Measurements from ENCODE around the gene PLEKHO1.
"Not testable (repeated sequence)": the region's sequence is repeated elsewhere in the genome, so short reads cannot be mapped to it uniquely, and the experiment has no call there.

The PLEKHO1 gene

DNA sequence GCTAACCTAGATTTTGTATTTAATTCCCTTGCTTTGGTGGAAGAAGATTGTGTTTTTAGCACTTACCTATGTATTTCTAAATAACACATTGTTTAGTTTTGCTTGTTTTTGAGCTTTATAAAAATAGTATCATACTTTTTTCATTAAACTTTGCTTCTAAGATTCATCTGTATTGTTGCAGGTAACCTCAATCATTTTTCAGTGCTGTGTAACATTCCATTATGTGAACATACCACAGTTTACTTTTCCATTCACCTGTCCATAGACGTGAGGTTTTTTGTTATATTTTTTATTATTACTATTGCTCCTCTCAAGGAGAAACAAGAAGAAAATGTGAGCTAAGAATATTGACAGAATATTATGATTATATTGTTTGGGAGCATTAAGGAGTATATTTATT is 15.2 kb upstream of the PLEKHO1 start:
- Histone ChIP-seq H3K36me3 (ENCODE audit: control insufficient read depth in 2 of 2, insufficient read depth in 1 of 2, low read length in 2 of 2) (peaks cover 0 to 4% of the 10 kb centered on the region in 2 experiments; a peak in 2 of 3 replicates), H3K4me1 (ENCODE audit: control insufficient read depth, insufficient read depth, low read length) (no peaks in the 10 kb centered on the region), H3K27ac (ENCODE audit: extremely low read depth, low read depth, low read length) (no peak overlapping the region), H3K4me3 (ENCODE audit: low read depth, low read length) (no peak overlapping the region), H3K9me3 (ENCODE audit: control insufficient read depth, insufficient read depth, low read depth, low read length) (no peaks in the 10 kb centered on the region)
- TF ChIP-seq ZSCAN23 (tag by site-specific recombination; IDR thresholded peaks at IDR 0.05) = no peak
- TF ChIP-seq ZNF146 (tag by site-specific recombination; IDR thresholded peaks at IDR 0.05) = peak; percentile 77; the same call in 1 of the 2 replicates
- ChIA-PET POLR2A (no interaction called here), CTCF (interaction anchor here (0.6 to 1.1 kb wide), 3 partner anchors 24 to 1349 kb away, joined by 3 to 4 read pairs (median 3); no protein-coding TSS in a partner anchor)

DNA sequence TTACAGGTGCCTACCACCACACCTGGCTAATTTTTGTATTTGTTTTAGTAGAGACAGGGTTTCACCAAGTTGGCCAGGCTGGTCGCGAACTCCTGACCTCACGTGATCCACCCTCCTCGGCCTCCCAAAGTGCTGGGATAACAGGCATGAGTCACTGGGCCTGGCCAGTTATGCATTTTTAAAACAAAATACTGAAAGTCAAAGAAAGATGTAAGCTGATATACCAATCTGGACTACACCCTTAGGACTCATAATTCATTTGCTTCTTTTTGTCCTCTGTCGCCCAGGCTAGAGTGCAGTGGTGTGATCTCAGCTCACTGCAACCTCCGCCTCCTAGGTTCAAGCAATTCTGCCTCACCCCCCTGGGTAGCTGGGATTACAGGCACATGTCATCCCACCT is 14.3 kb upstream of the PLEKHO1 start:
- POLR2A ChIA-PET; H3K9me3 ChIP-seq (ENCODE audit: control insufficient read depth, insufficient read depth, low read depth, low read length); CTCF ChIA-PET; H3K4me3 ChIP-seq (ENCODE audit: low read depth, low read length); H3K4me1 ChIP-seq (ENCODE audit: control insufficient read depth, insufficient read depth, low read length); H3K36me3 ChIP-seq (ENCODE audit: control insufficient read depth in 2 of 2, insufficient read depth in 1 of 2, low read length in 2 of 2); H3K27ac ChIP-seq (ENCODE audit: extremely low read depth, low read depth, low read length): not testable (repeated sequence)

- CTCF ChIA-PET = no interaction called here
- POLR2A ChIA-PET = no interaction called here
- Histone ChIP-seq H3K9me3 (ENCODE audit: control insufficient read depth, insufficient read depth, low read depth, low read length) (no peaks in the 10 kb centered on the region), H3K4me1 (ENCODE audit: control insufficient read depth, insufficient read depth, low read length) (no peaks in the 10 kb centered on the region), H3K4me3 (ENCODE audit: low read depth, low read length) (no peak overlapping the region), H3K27ac (ENCODE audit: extremely low read depth, low read depth, low read length) (no peak overlapping the region), H3K36me3 (ENCODE audit: control insufficient read depth in 2 of 2, insufficient read depth in 1 of 2, low read length in 2 of 2) (peaks cover 0 to 4% of the 10 kb centered on the region in 2 experiments; a peak in 2 of 3 replicates)
- no peak for TF ChIP-seq ZNF558 (tag by site-specific recombination; IDR thresholded peaks at IDR 0.05)
Measured at GRCh38 chr1:150138044-150138443, 11.7 kb upstream of the PLEKHO1 start.

GRCh38 chr1:150141452-150141851 is 8.3 kb upstream of the PLEKHO1 start:
- Histone ChIP-seq H3K9me3 (ENCODE audit: control insufficient read depth, insufficient read depth, low read depth, low read length) (no peaks in the 10 kb centered on the region), H3K4me3 (ENCODE audit: low read depth, low read length) (no peak overlapping the region), H3K27ac (ENCODE audit: extremely low read depth, low read depth, low read length) (no peak overlapping the region), H3K36me3 (ENCODE audit: control insufficient read depth in 2 of 2, insufficient read depth in 1 of 2, low read length in 2 of 2) (no peaks in the 10 kb centered on the region; a peak in 1 of 3 replicates), H3K4me1 (ENCODE audit: control insufficient read depth, insufficient read depth, low read length) (no peaks in the 10 kb centered on the region)
- ChIA-PET CTCF (interaction anchor here (0.7 to 1.1 kb wide), 4 partner anchors 15 to 146 kb away, joined by 3 to 5 read pairs (median 3); no protein-coding TSS in a partner anchor), POLR2A (interaction anchor here (1.5 kb wide), 1 partner anchor 9 kb away, joined by 3 read pairs; the partner anchor contains the start of gene PLEKHO1)
- TF ChIP-seq ZNF561 (tag by site-specific recombination; IDR thresholded peaks at IDR 0.05; ENCODE audit: borderline replicate concordance) = no peak
- TF ChIP-seq, protein P1, sequence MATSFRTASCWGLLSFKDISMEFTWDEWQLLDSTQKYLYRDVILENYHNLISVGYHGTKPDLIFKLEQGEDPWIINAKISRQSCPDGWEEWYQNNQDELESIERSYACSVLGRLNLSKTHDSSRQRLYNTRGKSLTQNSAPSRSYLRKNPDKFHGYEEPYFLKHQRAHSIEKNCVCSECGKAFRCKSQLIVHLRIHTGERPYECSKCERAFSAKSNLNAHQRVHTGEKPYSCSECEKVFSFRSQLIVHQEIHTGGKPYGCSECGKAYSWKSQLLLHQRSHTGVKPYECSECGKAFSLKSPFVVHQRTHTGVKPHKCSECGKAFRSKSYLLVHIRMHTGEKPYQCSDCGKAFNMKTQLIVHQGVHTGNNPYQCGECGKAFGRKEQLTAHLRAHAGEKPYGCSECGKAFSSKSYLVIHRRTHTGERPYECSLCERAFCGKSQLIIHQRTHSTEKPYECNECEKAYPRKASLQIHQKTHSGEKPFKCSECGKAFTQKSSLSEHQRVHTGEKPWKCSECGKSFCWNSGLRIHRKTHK (tag by site-specific recombination; IDR thresholded peaks at IDR 0.05) = no peak
- TF ChIP-seq YY2 (tag by site-specific recombination; IDR thresholded peaks at IDR 0.05) = no peak
- no peak for TF ChIP-seq ZNF10 (tag by site-specific recombination; IDR thresholded peaks at IDR 0.05)
- TF ChIP-seq ZNF639 (tag by site-specific recombination; IDR thresholded peaks at IDR 0.05) = no peak
- no peak for TF ChIP-seq MZF1 (tag by site-specific recombination; IDR thresholded peaks at IDR 0.05; ENCODE audit: borderline replicate concordance)
- TF ChIP-seq ZNF558 (tag by site-specific recombination; IDR thresholded peaks at IDR 0.05) = no peak
- no peak for TF ChIP-seq ZNF645 (tag by site-specific recombination; IDR thresholded peaks at IDR 0.05)
- TF ChIP-seq ZNF76 (tag by site-specific recombination; IDR thresholded peaks at IDR 0.05; ENCODE audit: borderline replicate concordance, low read depth) = no peak
- TF ChIP-seq, protein P2, sequence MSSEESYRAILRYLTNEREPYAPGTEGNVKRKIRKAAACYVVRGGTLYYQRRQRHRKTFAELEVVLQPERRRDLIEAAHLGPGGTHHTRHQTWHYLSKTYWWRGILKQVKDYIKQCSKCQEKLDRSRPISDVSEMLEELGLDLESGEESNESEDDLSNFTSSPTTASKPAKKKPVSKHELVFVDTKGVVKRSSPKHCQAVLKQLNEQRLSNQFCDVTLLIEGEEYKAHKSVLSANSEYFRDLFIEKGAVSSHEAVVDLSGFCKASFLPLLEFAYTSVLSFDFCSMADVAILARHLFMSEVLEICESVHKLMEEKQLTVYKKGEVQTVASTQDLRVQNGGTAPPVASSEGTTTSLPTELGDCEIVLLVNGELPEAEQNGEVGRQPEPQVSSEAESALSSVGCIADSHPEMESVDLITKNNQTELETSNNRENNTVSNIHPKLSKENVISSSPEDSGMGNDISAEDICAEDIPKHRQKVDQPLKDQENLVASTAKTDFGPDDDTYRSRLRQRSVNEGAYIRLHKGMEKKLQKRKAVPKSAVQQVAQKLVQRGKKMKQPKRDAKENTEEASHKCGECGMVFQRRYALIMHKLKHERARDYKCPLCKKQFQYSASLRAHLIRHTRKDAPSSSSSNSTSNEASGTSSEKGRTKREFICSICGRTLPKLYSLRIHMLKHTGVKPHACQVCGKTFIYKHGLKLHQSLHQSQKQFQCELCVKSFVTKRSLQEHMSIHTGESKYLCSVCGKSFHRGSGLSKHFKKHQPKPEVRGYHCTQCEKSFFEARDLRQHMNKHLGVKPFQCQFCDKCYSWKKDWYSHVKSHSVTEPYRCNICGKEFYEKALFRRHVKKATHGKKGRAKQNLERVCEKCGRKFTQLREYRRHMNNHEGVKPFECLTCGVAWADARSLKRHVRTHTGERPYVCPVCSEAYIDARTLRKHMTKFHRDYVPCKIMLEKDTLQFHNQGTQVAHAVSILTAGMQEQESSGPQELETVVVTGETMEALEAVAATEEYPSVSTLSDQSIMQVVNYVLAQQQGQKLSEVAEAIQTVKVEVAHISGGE (tag by site-specific recombination; conservative IDR thresholded peaks at IDR 0.05; ENCODE audit: low read depth) = no peak
- TF ChIP-seq ZNF169 (tag by site-specific recombination; IDR thresholded peaks at IDR 0.05) = no peak
- no peak for TF ChIP-seq ZNF791 (tag by site-specific recombination; IDR thresholded peaks at IDR 0.05)
- no peak for TF ChIP-seq ZNF707 (tag by site-specific recombination; IDR thresholded peaks at IDR 0.05)
- TF ChIP-seq ZNF610 (tag by site-specific recombination; IDR thresholded peaks at IDR 0.05; ENCODE audit: borderline replicate concordance) = no peak
- TF ChIP-seq ZNF19 (tag by site-specific recombination; IDR thresholded peaks at IDR 0.05; ENCODE audit: low read depth) = no peak
- TF ChIP-seq ZNF132 (tag by site-specific recombination; IDR thresholded peaks at IDR 0.05; ENCODE audit: borderline replicate concordance) = no peak
- no peak for TF ChIP-seq ZNF248 (tag by site-specific recombination; IDR thresholded peaks at IDR 0.05)
- TF ChIP-seq BCL11B (tag by site-specific recombination; IDR thresholded peaks at IDR 0.05; ENCODE audit: low read depth) = no peak

Measured in HEK293 (cell line).